GM18870 (cell line): Measurements from ENCODE around the gene ARHGEF1.

Experiments used
- ATAC-seq: cut with Tn5 transposase; IDR thresholded peaks from one replicate; pipeline ENCODE4 v1.9.1; 2021; ENCODE audit warnings: moderate library complexity; ENCODE audit not compliant: unreplicated experiment

Gene ARHGEF1

GRCh38 chr19:41882568-41883462 lies at the start of gene ARHGEF1:
Gene ARHGEF1 (plus strand): TSS chr19:41883184. CDS start chr19:41888083, 4,899 bp downstream.
- no peak for ATAC-seq

GRCh38 chr19:41837981-41838708 lies 44.8 kb upstream of the ARHGEF1 start:
- no peak for ATAC-seq

- ATAC-seq, result no peak
Observed at GRCh38 chr19:41839211-41839610, 43.8 kb upstream of the ARHGEF1 start.

- no peak for ATAC-seq
Observed at GRCh38 chr19:41843371-41843770, 39.6 kb upstream of the ARHGEF1 start.

- no peak for ATAC-seq
Observed at GRCh38 chr19:41844601-41845000, 38.4 kb upstream of the ARHGEF1 start, which contains the start of gene LYPD4. Gene LYPD4 (minus strand): TSS chr19:41844683. CDS start chr19:41839285, 5,398 bp downstream.

- ATAC-seq, result no peak
Observed at GRCh38 chr19:41845001-41845050, 38.2 kb upstream of the ARHGEF1 start, which contains the start of gene DMRTC2. Gene DMRTC2 (plus strand): TSS chr19:41845042. CDS start chr19:41847429, 2,387 bp downstream.

- no peak for ATAC-seq
Observed at GRCh38 chr19:41845051-41845590, 37.9 kb upstream of the ARHGEF1 start.

- ATAC-seq, result no peak
Observed at GRCh38 chr19:41847351-41848105, 35.5 kb upstream of the ARHGEF1 start.

GRCh38 chr19:41848666-41849065 lies 34.3 kb upstream of the ARHGEF1 start:
- no peak for ATAC-seq

GRCh38 chr19:41849067-41849466 lies 33.9 kb upstream of the ARHGEF1 start:
- ATAC-seq, result no peak

GRCh38 chr19:41850381-41850780 lies 32.6 kb upstream of the ARHGEF1 start:
- no peak for ATAC-seq

GRCh38 chr19:41851456-41851855 lies 31.5 kb upstream of the ARHGEF1 start:
- no peak for ATAC-seq

GRCh38 chr19:41853344-41853743 lies 29.6 kb upstream of the ARHGEF1 start:
- no peak for ATAC-seq

GRCh38 chr19:41853768-41854167 lies 29.2 kb upstream of the ARHGEF1 start:
- no peak for ATAC-seq

- no peak for ATAC-seq
Observed at GRCh38 chr19:41859213-41859617, 23.8 kb upstream of the ARHGEF1 start.

GRCh38 chr19:41859618-41860418 lies 23.2 kb upstream of the ARHGEF1 start, which contains the start of gene RPS19:
Gene RPS19 (plus strand): TSS chr19:41860255. CDS start chr19:41860775, 520 bp downstream.
- ATAC-seq, result peak; percentile 73

GRCh38 chr19:41860419-41861115 lies 22.4 kb upstream of the ARHGEF1 start:
- ATAC-seq, result no peak

GRCh38 chr19:41861116-41861768 lies 21.7 kb upstream of the ARHGEF1 start:
- no peak for ATAC-seq

- no peak for ATAC-seq
Observed at GRCh38 chr19:41861846-41862245, 21.1 kb upstream of the ARHGEF1 start.
